Nephron progenitor cell (in vitro differentiated cells): Measurements from ENCODE around the gene SGMS1.

Experiments used
- DNase-seq: peaks from one replicate; pipeline ENCODE4 v3.0.0; 2021
- H3K27ac Mint-ChIP-seq: 2 replicates; pipeline ENCODE4 v1.8.0; 2021; ENCODE audit warnings: mild to moderate bottlenecking, moderate library complexity, mixed read lengths
- H3K27me3 Mint-ChIP-seq: 2 replicates; pipeline ENCODE4 v1.8.0; 2021; ENCODE audit warnings: mild to moderate bottlenecking, low read depth, mixed read lengths; ENCODE audit not compliant: poor library complexity
- H3K36me3 Mint-ChIP-seq: 2 replicates; pipeline ENCODE4 v1.8.0; 2021; ENCODE audit warnings: low read depth, mixed read lengths
- H3K4me1 Mint-ChIP-seq: 2 replicates; pipeline ENCODE4 v1.8.0; 2021; ENCODE audit warnings: mixed read lengths
- H3K4me3 Mint-ChIP-seq: 2 replicates; pipeline ENCODE4 v1.8.0; 2021; ENCODE audit warnings: mild to moderate bottlenecking, moderate library complexity, mixed read lengths
- H3K9me3 Mint-ChIP-seq: 2 replicates; pipeline ENCODE4 v1.8.0; 2021; ENCODE audit warnings: mild to moderate bottlenecking, moderate library complexity, mixed read lengths
- CTCF ChIP-seq: fragments of 200-600 bp; sonication (generic); IDR thresholded peaks from 2 replicates; pipeline ENCODE4 v1.5.0; 2021; ENCODE audit warnings: antibody characterized with exemption

SGMS1 gene

GRCh38 chr10:50522908-50523307 is 100.8 kb downstream of the SGMS1 start:
- Mint-ChIP-seq H3K36me3 (no peaks in the 10 kb centered on the region), H3K4me3 (no peak overlapping the region), H3K9me3 (no peaks in the 10 kb centered on the region), H3K27ac (no peak overlapping the region), H3K4me1 (no peaks in the 10 kb centered on the region), H3K27me3 (peaks cover 4% of the 10 kb centered on the region)
- no peak for TF ChIP-seq CTCF
- no peak for DNase-seq

GRCh38 chr10:50520115-50520514 is 103.6 kb downstream of the SGMS1 start:
- DNase-seq = no peak
- H3K4me3 Mint-ChIP-seq = no peak overlapping the region
- H3K27me3 Mint-ChIP-seq = peaks cover 4% of the 10 kb centered on the region
- no peak for TF ChIP-seq CTCF
- no peak overlapping the region for H3K27ac Mint-ChIP-seq
- no peaks in the 10 kb centered on the region for H3K36me3 Mint-ChIP-seq
- H3K4me1 Mint-ChIP-seq = no peaks in the 10 kb centered on the region
- no peaks in the 10 kb centered on the region for H3K9me3 Mint-ChIP-seq

- H3K4me3 Mint-ChIP-seq = no peak overlapping the region
- H3K9me3 Mint-ChIP-seq = no peaks in the 10 kb centered on the region
- H3K36me3 Mint-ChIP-seq = no peaks in the 10 kb centered on the region
- H3K27me3 Mint-ChIP-seq = peaks cover 4% of the 10 kb centered on the region
- no peak for TF ChIP-seq CTCF
- H3K4me1 Mint-ChIP-seq = no peaks in the 10 kb centered on the region
- no peak overlapping the region for H3K27ac Mint-ChIP-seq
- DNase-seq = no peak
Observed at GRCh38 chr10:50517626-50518025, 106.1 kb downstream of the SGMS1 start.

GRCh38 chr10:50516171-50516570 is 107.6 kb downstream of the SGMS1 start:
- Mint-ChIP-seq H3K4me3 (no peak overlapping the region), H3K36me3 (no peaks in the 10 kb centered on the region), H3K9me3 (no peaks in the 10 kb centered on the region), H3K4me1 (no peaks in the 10 kb centered on the region), H3K27ac (no peak overlapping the region), H3K27me3 (peaks cover 4% of the 10 kb centered on the region)
- DNase-seq = no peak
- no peak for TF ChIP-seq CTCF

GRCh38 chr10:50515420-50515819 is 108.3 kb downstream of the SGMS1 start:
- Mint-ChIP-seq H3K36me3 (no peaks in the 10 kb centered on the region), H3K4me3 (no peak overlapping the region), H3K27ac (peak overlapping the region; percentile 52), H3K4me1 (no peaks in the 10 kb centered on the region), H3K27me3 (peaks cover 4% of the 10 kb centered on the region), H3K9me3 (no peaks in the 10 kb centered on the region)
- no peak for DNase-seq
- TF ChIP-seq CTCF = no peak

GRCh38 chr10:50514995-50515394 is 108.8 kb downstream of the SGMS1 start:
- Mint-ChIP-seq H3K9me3 (no peaks in the 10 kb centered on the region), H3K36me3 (no peaks in the 10 kb centered on the region), H3K4me3 (no peak overlapping the region), H3K27me3 (peaks cover 4% of the 10 kb centered on the region), H3K4me1 (no peaks in the 10 kb centered on the region), H3K27ac (no peak overlapping the region)
- TF ChIP-seq CTCF = no peak
- DNase-seq = no peak
